Gastroesophageal sphincter (tissue), 4 donors: ENCODE results near the gene CATSPER3. TPM values are rescaled to one million over a fixed set of nuclear protein-coding genes. Genes with fewer than 3 reads are reported as not detected.
"Not testable (repeated sequence)": the region's sequence is repeated elsewhere in the genome, so short reads cannot be mapped to it uniquely, and the experiment has no call there.

Experiments
- ATAC-seq: fragments of 150-250 bp; one replicate; pipeline ENCODE4 v1.9.1; 2016; ENCODE audit warnings: mild to moderate bottlenecking, moderate library complexity
- H3K27ac ChIP-seq, 4 donors: fragments of 200-600 bp; sonication (generic) in 3 of 4; 1 replicate in 3 of 4; 2 replicates in 1 of 4; pipeline ENCODE4 v1.5.1; 2016 to 2019
- H3K27me3 ChIP-seq: fragments of 200-600 bp; sonication (generic); one replicate; pipeline ENCODE4 v1.5.1; 2019
- H3K36me3 ChIP-seq, 2 donors: fragments of 200-600 bp; sonication (generic); one replicate each; pipeline ENCODE4 v1.5.1; 2019; ENCODE audit warnings: control low read depth in 1 of 2
- H3K4me1 ChIP-seq, 3 donors: fragments of 200-600 bp; sonication (generic); 1 replicate in 2 of 3; 2 replicates in 1 of 3; pipeline ENCODE4 v1.5.1; 2016 to 2019; ENCODE audit warnings: control low read depth in 2 of 3
- H3K4me3 ChIP-seq, 2 donors: fragments of 200-600 bp; sonication (generic); one replicate each; pipeline ENCODE4 v1.5.1; 2019; ENCODE audit warnings: mild to moderate bottlenecking in 1 of 2, moderate library complexity in 1 of 2
- H3K9me3 ChIP-seq, 3 donors: fragments of 200-600 bp; sonication (generic); one replicate each; pipeline ENCODE4 v1.5.1; 2017 to 2019; ENCODE audit warnings: control low read depth in 2 of 3
- CTCF ChIP-seq, 4 experiments: fragments of 200-600 bp in 2 of 4; fragments of 450-650 bp in 2 of 4; sonication (generic) in 1 of 4; IDR thresholded peaks; one replicate each; pipeline ENCODE4 v1.5.1; 2017 to 2019; ENCODE audit warnings: antibody characterized with exemption in 4 of 4, mild to moderate bottlenecking in 2 of 4, moderate library complexity in 2 of 4
- EP300 ChIP-seq: sonication (generic); formaldehyde crosslinking; IDR thresholded peaks from one replicate; pipeline ENCODE4 v1.6.1; 2017; ENCODE audit warnings: antibody characterized with exemption, mild to moderate bottlenecking
- POLR2A ChIP-seq, 2 donors: fragments of 450-650 bp; IDR thresholded peaks; one replicate each; pipeline ENCODE4 v1.6.1; 2017; ENCODE audit warnings: antibody characterized with exemption in 2 of 2, mild to moderate bottlenecking in 2 of 2, moderate library complexity in 1 of 2
- POLR2AphosphoS5 ChIP-seq: sonication (generic); formaldehyde crosslinking; IDR thresholded peaks from one replicate; pipeline ENCODE4 v1.6.1; 2017; ENCODE audit warnings: antibody characterized with exemption
- WGBS, 2 donors: methylation state at CpG; one replicate each; pipeline ENCODE4 v1.1.5; 2018; ENCODE audit warnings: low coverage in 1 of 2; 5-methylcytosine and 5-hydroxymethylcytosine counted together
- total RNA-seq, 4 donors: library from RNA; depleted of rRNA; stranded (reverse); fragments of >200 nt; gene quantifications; one replicate each; pipeline ENCODE4 v1.1.0, GENCODE V29; 2016

Gene CATSPER3
- total RNA-seq, 4 donors from 2014 or later: 0.62 to 0.78 TPM; not detected in 2

GRCh38 chr5:134982230-134982629 lies 14.5 kb downstream of the CATSPER3 start:
- Histone ChIP-seq H3K27ac (no peak overlapping the region), H3K36me3 (no peaks in the 10 kb centered on the region), H3K4me3 (no peak overlapping the region), H3K27me3 (no peaks in the 10 kb centered on the region), H3K9me3 (peaks cover 0 to 49% (median 0%) of the 10 kb centered on the region in 3 donors), H3K4me1 (no peaks in the 10 kb centered on the region)
- 77% methylated on average over 1 of the region's 1 CpG; no CpG with 5 or more reads in 1 of the 2 donors for WGBS, 2 donors
- TF ChIP-seq POLR2AphosphoS5 (no peak), EP300 (no peak), POLR2A (IDR thresholded peaks at IDR 0.05) (no peak), CTCF (IDR thresholded peaks at IDR 0.05) (no peak)
- no peak for ATAC-seq

DNA sequence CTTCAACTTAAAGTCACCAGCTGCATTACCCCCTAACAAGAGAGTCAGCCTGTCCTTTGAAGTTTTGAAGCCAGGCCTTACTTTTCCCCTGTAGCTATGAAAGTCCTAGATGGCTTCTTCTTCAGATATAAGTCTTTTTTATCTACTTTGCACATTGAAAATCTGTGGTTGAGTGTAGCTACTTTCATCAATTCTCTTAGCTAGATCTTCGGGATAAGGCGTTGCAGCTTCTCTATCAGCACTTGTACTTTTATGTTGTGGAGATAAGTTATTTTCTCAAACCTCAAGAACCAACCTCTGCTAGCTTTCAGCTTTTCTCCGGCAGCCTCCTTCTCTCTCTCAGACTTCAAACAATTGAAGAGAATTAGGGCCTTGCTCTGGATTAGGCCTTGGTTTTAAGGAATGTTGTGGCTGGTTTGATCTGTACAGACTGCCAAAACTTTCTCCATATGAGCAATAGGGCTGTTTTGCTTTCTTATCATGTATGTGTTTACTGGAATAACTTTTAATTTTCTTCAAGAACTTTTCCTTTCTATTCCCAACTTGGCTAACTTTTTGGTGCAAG lies 21.6 kb downstream of the CATSPER3 start:
- 92 to 94% methylated on average over 3 of the region's 3 CpGs for WGBS, 2 donors
- H3K4me3 ChIP-seq: no peak overlapping the region
- H3K36me3 ChIP-seq: no peaks in the 10 kb centered on the region
- no peak for ATAC-seq
- H3K4me1 ChIP-seq: peaks cover 0 to 9% (median 0%) of the 10 kb centered on the region in 3 donors
- TF ChIP-seq POLR2AphosphoS5 (no peak), CTCF (IDR thresholded peaks at IDR 0.05) (no peak)
- no peak overlapping the region for H3K27ac ChIP-seq
- no peaks in the 10 kb centered on the region for H3K9me3 ChIP-seq
- H3K27me3 ChIP-seq: no peaks in the 10 kb centered on the region

GRCh38 chr5:134990183-134990582 lies 22.5 kb downstream of the CATSPER3 start:
- not testable (repeated sequence) for H3K4me1 ChIP-seq, H3K9me3 ChIP-seq, H3K4me3 ChIP-seq, ATAC-seq, H3K27ac ChIP-seq, H3K36me3 ChIP-seq, H3K27me3 ChIP-seq
- WGBS, 2 donors: 52 to 62% methylated on average over 3 to 4 of the region's 5 CpGs

- peaks cover 0 to 9% (median 0%) of the 10 kb centered on the region in 3 donors for H3K4me1 ChIP-seq
Measured at GRCh38 chr5:134992148-134992547, 24.4 kb downstream of the CATSPER3 start.

DNA sequence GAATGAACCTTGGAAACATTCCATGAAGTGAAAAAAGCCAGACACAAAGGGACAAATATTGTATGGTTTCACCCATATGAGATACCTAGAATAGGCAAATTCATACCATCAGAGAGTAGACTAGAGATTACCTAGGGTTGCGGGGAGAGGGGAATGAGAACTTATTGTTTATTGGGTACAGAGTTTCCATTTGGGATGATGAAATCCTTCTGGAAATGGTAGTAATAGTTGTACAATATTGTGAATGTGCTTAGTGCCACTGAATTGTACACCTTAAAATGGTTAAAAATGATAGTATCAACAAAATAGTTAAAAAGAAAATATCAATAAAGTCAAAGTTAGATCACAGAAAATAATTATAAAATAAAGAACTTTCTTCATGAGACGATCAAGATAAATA lies 25.5 kb downstream of the CATSPER3 start:
- Histone ChIP-seq H3K27me3 (no peaks in the 10 kb centered on the region), H3K27ac (no peak overlapping the region), H3K9me3 (no peaks in the 10 kb centered on the region), H3K4me3 (no peak overlapping the region), H3K36me3 (no peaks in the 10 kb centered on the region), H3K4me1 (peaks cover 0 to 9% (median 0%) of the 10 kb centered on the region in 3 donors)
- no peak for ATAC-seq
- no peak for TF ChIP-seq EP300
- no peak for TF ChIP-seq POLR2AphosphoS5
- no peak for TF ChIP-seq CTCF (IDR thresholded peaks at IDR 0.05)
- no peak for TF ChIP-seq POLR2A (IDR thresholded peaks at IDR 0.05)
- WGBS, 2 donors: 89 to 100% methylated on average over 2 of the region's 2 CpGs

More at GRCh38 chr5:134992148-134992547, 24.4 kb downstream of the CATSPER3 start:
- Histone ChIP-seq H3K4me3 (no peak overlapping the region), H3K27me3 (no peaks in the 10 kb centered on the region), H3K9me3 (no peaks in the 10 kb centered on the region), H3K27ac (no peak overlapping the region), H3K36me3 (no peaks in the 10 kb centered on the region)
- ATAC-seq: no peak
- TF ChIP-seq EP300 (no peak), CTCF (IDR thresholded peaks at IDR 0.05) (no peak), POLR2AphosphoS5 (no peak), POLR2A (IDR thresholded peaks at IDR 0.05) (no peak)
- WGBS, 2 donors: 95 to 100% methylated on average over 1 to 2 of the region's 5 CpGs
